GM21367 (cell line): ENCODE results near the gene KRT2.

ENCODE experiments used
- ATAC-seq: cut with Tn5 transposase; IDR thresholded peaks from one replicate; pipeline ENCODE4 v1.9.1; 2021; ENCODE audit not compliant: unreplicated experiment

Gene KRT2

DNA sequence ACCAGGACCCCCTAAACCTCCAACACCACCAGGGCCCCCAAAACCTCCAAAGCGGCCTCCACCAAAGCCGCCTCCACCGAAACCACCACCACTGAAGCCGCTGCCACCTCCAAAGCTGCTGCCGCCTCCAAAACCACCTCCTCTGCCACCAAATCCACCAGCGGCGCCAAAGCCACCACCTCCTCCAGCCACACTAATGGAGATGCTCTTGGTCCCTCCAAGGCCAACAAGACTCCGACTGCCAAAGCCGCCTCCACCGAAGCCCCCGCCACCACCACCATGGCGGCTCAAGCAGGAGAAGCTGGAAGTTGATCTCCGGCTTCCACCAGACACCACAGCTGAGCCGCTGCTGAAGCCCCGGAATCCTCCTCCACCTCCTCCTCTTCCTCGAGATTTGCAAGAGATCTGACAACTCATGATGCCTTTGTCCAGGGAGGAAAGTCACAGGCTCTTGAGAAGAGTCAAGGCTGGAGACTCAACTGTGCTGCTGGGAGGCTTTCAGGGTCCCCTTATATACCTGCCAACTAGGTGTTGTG, at the start of gene KRT2:
KRT2 (minus strand) TSS at position 486 of the 536 bp plus-strand sequence; CDS start at position 417, 69 bp downstream.
- no peak for ATAC-seq

DNA sequence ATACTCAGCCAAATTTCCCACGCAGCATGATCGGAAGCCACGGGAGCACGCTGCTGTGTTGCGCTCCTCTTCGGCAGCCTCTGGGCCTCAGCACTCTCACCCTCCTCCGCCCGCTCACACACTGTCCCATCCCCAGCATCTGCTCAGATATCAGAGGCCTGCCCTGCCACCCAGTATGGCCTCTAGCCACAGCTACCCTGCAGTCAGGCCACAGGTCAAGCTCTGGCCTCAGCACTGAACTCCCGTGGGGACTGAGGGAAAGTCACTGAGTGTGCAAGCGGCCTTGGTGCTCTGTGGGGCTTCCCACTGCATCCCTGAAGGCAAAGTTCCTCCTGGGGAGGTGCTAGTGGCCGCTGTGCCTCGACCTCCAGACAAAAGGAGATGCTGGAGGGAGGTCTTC, 49.3 kb upstream of the KRT2 start:
- no peak for ATAC-seq

DNA sequence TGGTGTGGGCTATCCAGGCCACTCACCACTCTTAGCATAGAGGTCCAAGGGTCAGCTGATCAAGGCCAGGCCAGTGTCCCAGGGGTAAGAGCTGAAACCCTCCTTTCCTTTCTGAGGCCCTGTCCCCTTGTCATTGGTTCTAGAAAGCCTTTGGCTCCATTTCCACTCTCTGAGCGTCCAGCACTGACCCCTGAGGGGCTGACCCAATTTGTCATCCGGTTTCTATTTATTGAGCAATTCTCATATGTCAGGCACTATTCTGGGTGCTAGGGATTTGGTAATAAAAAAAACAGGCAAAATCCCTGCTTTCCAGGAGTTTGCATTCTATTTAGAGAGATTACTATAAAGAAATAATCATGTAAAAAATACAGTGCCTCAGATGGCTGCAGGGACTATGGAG, 47.9 kb upstream of the KRT2 start:
- ATAC-seq: no peak

DNA sequence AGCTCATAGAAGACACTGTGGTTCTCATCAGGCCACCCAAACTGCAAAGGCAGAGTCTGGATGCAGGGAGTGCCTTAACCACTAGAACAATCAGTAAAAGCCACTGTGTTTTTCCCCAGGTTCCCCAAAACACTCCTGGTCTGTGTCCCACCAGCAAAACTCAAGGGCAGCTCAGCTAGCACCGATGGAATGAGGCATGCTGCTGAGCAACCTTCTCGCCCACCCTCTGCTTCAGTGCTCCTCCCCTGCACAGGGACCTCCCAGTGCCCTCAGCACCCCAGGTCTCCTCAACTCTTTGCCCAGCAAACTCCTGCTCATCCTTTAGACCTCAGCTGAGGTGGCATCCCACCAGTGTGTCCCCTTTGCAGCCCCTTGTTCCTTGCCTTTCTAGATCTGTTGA, 47.4 kb upstream of the KRT2 start:
- no peak for ATAC-seq

DNA sequence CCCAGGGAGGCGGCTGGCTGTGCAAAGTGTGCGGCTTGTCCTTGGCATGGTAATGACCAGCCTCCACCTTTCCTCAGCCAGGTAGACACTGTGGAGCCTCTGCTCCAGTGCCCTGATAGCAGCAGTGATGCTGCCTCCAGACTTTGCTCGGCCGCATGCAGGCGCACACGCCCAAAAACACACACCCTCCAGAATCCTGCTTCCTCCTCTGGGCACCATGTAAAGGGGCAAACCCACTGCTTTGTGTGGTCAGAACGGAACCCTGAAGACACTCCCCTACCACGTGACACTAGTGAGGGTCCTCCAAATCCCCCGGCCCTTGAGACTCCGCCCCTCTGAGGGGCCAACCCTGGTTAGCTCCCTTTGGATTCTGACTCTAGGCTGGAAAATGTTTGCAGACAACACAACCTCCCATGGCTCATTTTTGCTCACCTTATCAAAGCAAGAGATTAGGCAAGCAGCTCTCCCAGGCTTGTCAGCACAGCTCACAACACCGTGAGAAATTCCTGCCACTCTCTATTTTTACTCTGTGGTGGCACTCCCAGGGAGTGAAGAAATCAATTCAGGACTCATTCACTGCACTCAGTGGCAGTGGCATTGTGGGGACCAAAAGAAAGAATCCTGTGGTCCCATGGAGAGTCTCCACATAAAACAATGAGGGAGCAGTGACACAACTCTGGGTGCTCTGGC, 46.8 kb upstream of the KRT2 start:
- no peak for ATAC-seq

DNA sequence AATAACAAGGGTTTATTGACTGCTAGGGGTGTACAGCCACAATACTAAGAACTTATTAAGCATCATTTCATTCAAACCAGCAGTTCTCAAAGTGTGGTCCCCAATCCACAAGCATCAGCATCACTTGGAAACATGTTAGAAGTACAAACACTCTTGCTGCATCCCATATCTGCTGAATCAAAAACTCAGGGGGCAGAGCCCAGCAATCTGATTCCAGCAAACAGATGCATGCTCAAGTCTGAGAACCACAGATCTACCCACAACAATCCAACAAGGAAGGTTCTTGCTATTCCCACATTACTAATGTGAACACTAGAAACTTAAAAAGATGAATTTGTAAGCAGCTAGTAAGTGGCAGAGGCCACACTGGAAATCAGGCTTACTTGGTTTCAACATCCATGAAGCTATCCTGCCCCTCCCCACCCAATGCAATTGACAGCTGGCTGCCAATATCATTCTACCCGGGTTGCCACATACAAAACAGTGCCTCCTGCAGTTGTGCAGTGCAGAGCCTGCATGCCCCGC, 45.1 kb upstream of the KRT2 start:
- no peak for ATAC-seq

DNA sequence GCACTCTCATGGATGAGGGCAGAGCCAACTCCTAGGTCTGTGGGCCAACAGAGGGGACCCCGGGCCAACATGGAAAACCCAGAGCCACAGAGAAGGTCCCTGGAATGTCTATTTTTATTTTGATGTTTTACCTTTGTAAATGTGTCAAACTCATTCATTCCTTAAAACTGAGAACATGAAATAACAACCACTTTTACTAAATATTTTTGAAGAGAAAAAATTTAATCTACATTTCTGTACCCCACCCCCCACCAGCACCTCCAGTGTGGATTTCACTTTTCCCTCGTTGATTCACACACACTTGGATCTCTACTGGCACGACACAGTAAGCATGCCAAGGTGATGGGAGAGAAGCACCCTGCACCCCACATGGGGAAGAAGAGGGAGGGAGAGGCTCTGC, 44.6 kb upstream of the KRT2 start:
- no peak for ATAC-seq

DNA sequence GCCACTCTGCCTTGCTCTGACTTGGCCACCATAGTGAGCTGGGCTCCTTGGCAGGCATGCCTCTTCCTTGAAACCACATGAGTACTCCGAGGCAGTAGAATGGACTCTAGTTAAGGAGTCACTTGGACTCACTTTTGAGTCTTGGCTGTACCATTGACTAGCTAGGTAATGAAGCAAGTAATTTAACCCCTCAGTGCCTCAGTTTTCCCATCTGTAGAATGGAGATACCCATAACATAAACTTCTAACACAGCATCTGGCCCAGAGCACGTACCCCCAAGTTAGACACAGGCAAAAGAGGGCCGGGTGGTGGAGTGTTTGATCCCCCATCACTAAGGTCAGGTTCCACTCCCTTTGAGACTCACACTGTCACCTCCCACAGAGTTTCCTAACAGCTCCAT, 43.0 kb upstream of the KRT2 start:
- no peak for ATAC-seq

DNA sequence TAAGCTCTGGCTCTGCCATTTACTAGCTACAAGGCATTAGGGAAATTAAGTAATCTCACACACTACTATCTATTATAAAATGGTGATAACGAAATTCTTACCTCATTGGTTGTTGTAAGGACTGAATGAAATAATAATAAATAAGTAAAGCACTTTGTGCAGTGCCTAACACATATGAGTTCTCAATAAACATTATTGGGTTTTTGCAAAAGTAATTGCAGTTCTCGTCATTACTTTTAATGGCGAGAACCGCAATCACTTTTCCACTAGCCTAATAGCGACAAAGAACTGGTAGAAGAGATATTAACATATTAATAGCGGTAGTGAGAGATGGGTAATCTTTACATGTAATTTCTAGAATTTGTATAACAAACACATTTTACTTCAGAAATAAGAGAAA, 42.1 kb upstream of the KRT2 start:
- no peak for ATAC-seq

DNA sequence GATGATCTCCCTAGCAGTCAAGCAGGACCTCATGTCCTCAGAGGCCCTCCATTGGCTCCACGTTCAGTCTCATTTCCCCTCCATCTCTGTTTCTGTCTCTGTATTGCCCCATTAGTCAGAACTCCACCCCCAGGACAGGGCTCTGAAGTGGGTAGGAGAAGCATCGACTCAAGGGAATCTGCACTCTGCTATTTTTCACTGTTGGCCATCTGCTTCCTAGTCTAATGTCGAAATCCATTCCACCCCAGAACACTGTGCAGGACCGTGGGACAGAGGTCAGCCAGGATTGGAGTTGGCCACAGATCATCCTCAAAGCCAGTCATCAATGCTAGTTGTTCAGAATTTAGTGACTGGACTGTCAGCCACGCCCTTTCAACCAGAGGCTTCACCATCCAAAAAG, 41.2 kb upstream of the KRT2 start:
- no peak for ATAC-seq

DNA sequence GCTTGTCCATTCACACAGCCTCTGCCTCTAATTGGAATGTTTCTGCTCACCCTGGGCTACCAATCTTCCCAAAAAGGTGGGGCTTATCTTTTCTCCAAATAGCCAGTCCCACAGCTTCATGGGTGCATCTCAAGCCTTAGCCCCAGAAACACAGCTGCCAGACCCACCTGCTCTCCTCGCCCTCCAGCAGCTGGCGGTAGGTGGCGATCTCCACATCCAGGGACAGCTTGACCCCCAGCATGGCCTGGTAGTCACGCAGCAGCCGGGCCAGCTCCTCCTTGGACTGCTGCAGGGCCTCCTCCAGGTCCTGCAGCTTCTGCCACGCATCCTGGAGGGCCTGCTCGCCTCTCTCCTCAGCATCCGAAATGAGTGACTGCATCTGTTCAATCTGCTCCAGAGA, 40.2 kb upstream of the KRT2 start:
- ATAC-seq: no peak

DNA sequence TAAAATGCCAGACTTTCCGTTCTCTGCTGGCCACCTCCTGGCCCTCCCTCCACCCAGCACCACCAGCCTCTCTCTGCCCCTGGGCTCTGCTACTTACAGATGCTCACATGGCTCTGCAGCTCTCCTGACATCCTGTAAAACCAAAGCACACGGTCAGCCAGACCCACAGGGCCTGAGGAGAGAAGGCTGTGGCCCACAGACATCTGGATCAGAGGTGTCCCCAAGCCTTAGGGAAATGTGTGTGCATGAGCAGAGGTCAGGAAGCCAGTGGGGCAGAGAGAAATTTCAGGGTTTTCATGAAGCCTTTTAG, 39.8 kb upstream of the KRT2 start:
- ATAC-seq: no peak

DNA sequence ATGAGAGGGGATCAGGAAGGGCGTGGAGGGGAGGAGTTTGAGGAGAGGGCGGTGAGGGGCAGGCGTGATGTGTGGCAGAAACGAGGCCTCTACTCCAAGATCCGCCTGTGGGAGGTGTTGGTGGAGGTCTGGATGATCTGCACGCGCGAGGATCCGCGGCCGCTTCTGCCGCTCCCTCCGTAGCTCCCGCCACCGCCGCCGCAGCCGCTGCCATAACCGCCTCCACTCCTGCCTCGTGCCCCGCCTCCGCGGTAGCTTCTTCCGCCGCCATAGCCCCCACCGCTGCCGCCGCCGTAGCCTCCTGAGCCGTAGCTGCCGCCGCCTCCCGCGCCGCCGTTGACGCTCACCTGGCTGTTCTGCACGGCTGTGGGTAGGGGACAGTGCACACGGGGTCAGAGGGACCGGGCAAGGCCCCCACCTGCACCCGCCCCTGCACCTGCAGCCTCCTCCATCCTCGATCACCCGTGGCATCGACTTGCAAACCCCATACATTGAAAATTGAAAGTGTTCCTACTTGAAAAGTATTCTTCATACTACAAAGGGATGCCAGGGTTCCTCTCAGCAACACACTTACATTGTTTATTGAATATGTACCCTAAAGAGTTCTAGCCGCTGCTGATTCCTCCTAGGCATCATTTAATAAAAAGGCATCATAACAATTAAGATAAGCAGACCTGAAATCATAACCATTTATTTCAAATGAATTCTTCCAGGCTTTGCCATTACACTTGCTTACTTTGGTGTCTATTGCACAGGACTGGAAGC, 39.2 kb upstream of the KRT2 start:
- no peak for ATAC-seq

DNA sequence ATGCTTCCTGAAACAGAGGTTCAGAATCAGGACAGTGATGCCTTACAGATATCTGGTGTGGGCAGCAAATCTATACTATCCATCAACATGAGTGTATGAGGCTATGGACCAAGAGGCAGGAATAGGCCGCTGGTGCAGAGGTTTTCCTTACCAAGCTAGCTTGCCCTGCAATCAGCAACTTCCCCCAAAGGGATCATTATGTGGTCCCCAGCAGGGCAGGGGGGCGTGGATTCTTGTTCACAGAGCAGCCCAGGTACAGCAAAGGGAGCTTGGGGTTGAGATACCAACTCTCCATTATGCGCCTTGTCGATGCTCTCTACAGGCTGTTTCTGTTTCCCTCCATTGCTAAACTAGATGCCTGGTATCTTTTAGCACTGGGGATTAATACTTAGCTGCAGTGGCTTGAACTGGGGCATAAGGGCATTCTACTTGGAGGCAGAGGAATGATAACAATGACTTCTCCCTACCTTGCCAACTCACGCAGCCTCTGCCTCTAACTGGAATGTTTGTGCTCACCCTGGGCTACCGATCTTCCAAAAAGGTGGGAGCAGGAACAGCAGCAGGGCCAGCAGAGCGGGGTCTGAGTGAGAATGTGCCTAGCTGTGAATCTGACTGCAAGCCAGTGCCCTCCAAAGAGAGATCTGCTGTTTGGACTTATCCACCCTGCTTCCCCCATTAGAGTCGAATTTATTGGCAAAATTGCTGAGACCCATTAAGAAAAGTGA, 38.5 kb upstream of the KRT2 start:
- no peak for ATAC-seq

DNA sequence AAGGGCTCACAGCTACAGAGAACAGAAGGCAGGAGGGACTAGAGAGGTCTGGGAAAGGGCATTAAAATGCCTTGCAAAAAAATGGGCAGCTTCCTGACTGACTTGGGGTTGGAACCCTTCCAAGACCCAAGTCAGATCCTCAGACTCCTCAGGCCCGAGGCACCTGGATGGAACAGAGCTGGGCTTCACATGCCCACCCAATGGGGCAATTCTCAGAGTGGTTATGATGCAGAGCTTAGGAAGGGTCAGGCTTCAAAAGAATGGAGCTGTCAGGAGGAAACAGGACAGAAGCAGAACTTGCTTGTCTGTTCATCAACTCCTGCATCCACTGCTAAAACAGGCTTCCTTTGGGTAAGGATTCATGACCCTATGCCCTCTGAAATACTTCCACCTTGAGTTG, 37.9 kb upstream of the KRT2 start:
- no peak for ATAC-seq

DNA sequence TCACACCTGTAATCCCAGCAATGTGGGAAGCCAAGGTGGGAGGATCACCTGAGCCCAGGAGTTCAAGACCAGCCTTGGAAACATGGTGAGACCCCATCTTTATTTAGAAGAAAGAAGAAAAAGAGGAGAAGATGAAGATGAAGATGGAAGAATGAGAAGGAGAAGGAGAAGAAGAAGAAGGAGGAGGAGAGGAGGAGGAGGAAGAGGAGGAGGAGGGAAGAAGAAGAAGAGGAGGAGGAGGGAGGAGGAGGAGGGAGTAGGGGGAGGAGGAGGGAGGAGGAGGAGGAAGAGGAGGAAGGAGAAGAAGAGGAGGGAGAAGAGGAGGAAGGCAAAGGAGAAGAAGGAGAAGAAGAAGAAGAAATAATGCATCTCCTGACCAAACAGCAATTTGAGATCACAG, 37.2 kb upstream of the KRT2 start:
- ATAC-seq: no peak

DNA sequence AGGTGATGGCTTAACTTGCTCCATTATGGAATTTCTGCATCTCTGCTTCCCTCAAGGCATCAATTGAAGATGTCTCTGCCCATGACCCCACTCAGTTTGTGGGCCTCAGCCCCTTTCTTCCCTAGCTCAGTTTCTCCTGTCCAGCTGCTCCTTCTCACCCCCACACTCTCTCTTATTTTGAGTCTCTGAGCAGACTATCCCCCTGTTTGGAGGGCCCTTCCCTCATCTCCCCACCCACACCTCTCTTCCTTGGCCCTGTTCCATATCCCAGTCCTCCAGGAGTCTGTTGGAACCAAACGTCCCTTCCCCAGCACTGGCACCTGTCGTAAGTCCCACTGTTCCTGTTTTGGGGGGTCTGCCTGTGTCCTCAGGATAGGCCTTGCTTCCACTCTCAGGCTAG, 36.5 kb upstream of the KRT2 start:
- no peak for ATAC-seq

DNA sequence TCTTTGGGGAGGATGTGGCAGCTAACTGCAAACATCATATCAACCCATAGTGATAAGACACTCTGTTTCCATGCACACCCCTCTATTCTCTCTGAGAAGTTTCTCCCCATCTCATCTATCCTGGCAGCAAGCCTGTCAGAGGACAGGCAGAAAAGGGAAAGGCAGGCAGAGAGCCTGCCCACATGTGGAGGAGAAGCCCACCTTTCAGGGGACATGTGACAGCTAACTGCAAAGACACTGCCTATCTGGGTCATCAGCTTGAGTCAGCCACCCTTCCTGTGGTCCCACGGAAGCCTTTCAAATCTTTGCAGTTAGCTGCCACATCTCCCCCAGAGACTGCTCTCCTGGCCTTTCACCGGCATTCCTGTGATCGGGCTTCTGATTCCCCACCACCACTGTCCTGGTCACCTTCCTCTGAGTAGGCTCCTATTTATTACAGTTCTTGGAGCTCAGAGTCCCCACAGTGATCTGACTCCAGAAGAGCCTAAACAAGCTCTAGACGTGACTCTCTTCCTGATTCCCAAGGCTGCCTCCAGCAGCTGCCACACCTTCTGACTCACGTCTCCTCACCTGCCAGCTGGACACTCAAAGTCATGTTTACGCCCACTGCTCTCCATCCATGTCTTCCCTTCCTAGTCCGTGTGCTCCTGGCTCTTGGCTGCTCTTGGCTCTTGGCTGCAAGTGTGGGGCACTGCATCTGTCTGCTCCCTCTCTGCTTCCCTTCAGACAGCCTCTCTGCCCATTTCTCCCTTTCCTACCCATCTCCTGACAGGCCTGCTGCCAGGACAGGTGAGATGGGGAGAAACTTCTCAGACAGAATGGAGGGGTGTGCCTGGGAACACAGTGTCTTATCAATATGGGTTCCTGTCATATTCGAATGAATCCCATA, 35.7 kb upstream of the KRT2 start:
- ATAC-seq: no peak

DNA sequence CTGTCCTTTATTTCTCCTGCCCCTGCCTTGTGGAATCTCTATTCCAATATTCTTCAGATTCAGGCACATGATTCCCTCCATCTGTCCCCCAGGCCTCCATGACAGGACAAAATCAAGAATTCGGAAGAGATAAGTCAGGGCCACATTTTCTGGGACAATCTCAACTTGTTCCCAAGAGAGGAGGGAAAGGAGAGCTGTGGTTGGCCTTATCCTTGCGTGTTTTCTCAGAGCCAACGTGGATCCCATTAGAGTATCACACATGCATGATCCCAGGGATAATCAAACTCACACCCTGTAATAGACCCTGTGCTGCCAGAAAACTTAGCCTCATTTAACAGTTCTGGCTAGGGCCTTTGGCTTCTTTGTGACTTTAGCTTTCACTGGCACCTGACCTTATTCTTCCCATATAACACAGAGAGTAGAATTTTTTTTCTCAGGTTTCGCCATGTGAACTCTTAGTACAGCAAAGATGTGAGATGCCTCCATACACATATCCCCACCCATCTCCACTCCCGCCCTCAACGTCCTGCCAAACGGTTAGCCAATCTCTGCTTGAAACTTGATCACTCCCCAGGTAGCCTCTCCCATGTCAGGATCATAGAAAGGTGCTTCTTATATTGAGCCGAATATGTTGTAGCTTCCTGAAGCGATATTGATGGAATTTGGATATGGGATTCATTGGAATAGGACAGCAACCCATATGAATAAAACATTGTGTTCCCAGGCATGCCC, 34.9 kb upstream of the KRT2 start:
- no peak for ATAC-seq

DNA sequence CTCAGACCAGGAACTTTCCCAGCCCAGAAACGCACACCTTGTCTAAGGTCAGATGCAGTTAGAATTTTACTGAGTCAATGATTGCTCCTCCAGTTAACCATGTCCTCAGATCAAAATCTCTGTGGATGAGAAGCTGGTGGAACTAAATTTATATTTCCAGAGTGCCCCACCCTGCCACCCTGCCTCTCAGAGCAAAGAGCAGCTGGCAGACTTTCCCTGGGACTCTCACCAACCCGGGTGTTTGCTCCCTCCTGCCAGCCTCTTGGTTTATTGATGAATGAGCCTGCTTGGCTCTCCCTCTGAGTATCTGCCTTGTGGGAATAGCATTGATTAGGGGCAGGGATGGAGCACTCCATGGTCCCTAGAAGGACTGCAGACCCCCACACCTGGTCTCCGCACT, 34.1 kb upstream of the KRT2 start:
- no peak for ATAC-seq
